Measurements from ENCODE around the gene ADO.

Gene ADO

GRCh38 chr10:62819141-62819920, 14.8 kb downstream of the ADO start:
- no peak for DNase-seq

GRCh38 chr10:62820586-62820985, 16.1 kb downstream of the ADO start:
- DNase-seq, result no peak

- no peak for DNase-seq
Observed at GRCh38 chr10:62826273-62826672, 21.8 kb downstream of the ADO start.

- DNase-seq, result no peak
Observed at GRCh38 chr10:62829622-62830021, 25.1 kb downstream of the ADO start.

- no peak for DNase-seq
Observed at GRCh38 chr10:62830679-62831078, 26.2 kb downstream of the ADO start.

GRCh38 chr10:62831346-62831745, 26.8 kb downstream of the ADO start:
- no peak for DNase-seq

GRCh38 chr10:62839590-62839989, 35.1 kb downstream of the ADO start:
- no peak for DNase-seq

- no peak for DNase-seq
Observed at GRCh38 chr10:62842983-62843382, 38.5 kb downstream of the ADO start.

GRCh38 chr10:62843600-62843999, 39.1 kb downstream of the ADO start:
- DNase-seq, result no peak

GRCh38 chr10:62844280-62845011, 39.9 kb downstream of the ADO start:
- DNase-seq, result no peak

- DNase-seq, result no peak
Observed at GRCh38 chr10:62847433-62847832, 42.9 kb downstream of the ADO start.

- DNase-seq, result no peak
Observed at GRCh38 chr10:62850646-62851045, 46.1 kb downstream of the ADO start.

GRCh38 chr10:62851442-62851841, 46.9 kb downstream of the ADO start:
- no peak for DNase-seq

- no peak for DNase-seq
Observed at GRCh38 chr10:62852961-62853702, 48.6 kb downstream of the ADO start.

GRCh38 chr10:62853710-62854109, 49.2 kb downstream of the ADO start:
- no peak for DNase-seq

- DNase-seq, result no peak
Observed at GRCh38 chr10:62856021-62856420, 51.5 kb downstream of the ADO start.

Data from NCI-H2029 (cell line).